Measurements from ENCODE around the gene RPL28. TPM values are rescaled to one million over a fixed set of nuclear protein-coding genes. Genes with fewer than 3 reads are reported as not detected.

The RPL28 gene
- polyA plus RNA-seq, 3 donors from 2014 or later: 118 to 365 (median 350) TPM

GRCh38 chr19:55358943-55359908 is 26.5 kb upstream of the RPL28 start:
- Mint-ChIP-seq H3K4me3 (no peak overlapping the region), H3K4me1 (peaks cover 0 to 2% of the 10 kb centered on the region in 2 donors), H3K27me3 (ENCODE audit: low read depth in 3 of 3) (peaks cover 0 to 3% (median 2%) of the 10 kb centered on the region in 3 donors), H3K9me3 (no peaks in the 10 kb centered on the region), H3K27ac (no peak overlapping the region), H3K36me3 (no peaks in the 10 kb centered on the region)
- DNase-seq: no peak

GRCh38 chr19:55360902-55361301 is 24.8 kb upstream of the RPL28 start:
- DNase-seq: no peak
- Mint-ChIP-seq H3K27ac (no peak overlapping the region), H3K27me3 (ENCODE audit: low read depth in 3 of 3) (peaks cover 3 to 4% (median 3%) of the 10 kb centered on the region in 3 donors), H3K4me3 (no peak overlapping the region), H3K9me3 (no peaks in the 10 kb centered on the region), H3K36me3 (no peaks in the 10 kb centered on the region), H3K4me1 (no peaks in the 10 kb centered on the region)

GRCh38 chr19:55362174-55362989 is 23.4 kb upstream of the RPL28 start:
- Mint-ChIP-seq H3K27me3 (ENCODE audit: low read depth in 3 of 3) (peaks cover 0 to 6% (median 5%) of the 10 kb centered on the region in 3 donors), H3K4me3 (no peak overlapping the region), H3K4me1 (no peaks in the 10 kb centered on the region), H3K9me3 (no peaks in the 10 kb centered on the region), H3K36me3 (no peaks in the 10 kb centered on the region), H3K27ac (no peak overlapping the region)
- no peak for DNase-seq

- no peak for DNase-seq
- Mint-ChIP-seq H3K9me3 (no peaks in the 10 kb centered on the region), H3K36me3 (no peaks in the 10 kb centered on the region), H3K27ac (no peak within 1 kb of the TSS), H3K27me3 (ENCODE audit: low read depth in 3 of 3) (peaks cover 0 to 5% (median 4%) of the 10 kb centered on the region in 3 donors), H3K4me1 (no peaks in the 10 kb centered on the region), H3K4me3 (no peak within 1 kb of the TSS)
Measured at GRCh38 chr19:55362990-55363716, 22.6 kb upstream of the RPL28 start, which contains the start of gene GARIN5B. Gene GARIN5B (minus strand): TSS chr19:55363260. CDS start chr19:55363066, 194 bp downstream.

- H3K27ac Mint-ChIP-seq: no peak overlapping the region
- DNase-seq: no peak
- H3K4me1 Mint-ChIP-seq: peaks cover 0 to 2% of the 10 kb centered on the region in 2 donors
- no peaks in the 10 kb centered on the region for H3K36me3 Mint-ChIP-seq
- no peak overlapping the region for H3K4me3 Mint-ChIP-seq
- peaks cover 2 to 7% (median 4%) of the 10 kb centered on the region in 3 donors for H3K27me3 Mint-ChIP-seq (ENCODE audit: low read depth in 3 of 3)
- no peaks in the 10 kb centered on the region for H3K9me3 Mint-ChIP-seq
Measured at GRCh38 chr19:55365245-55365644, 20.5 kb upstream of the RPL28 start.

- Mint-ChIP-seq H3K27ac (no peak overlapping the region), H3K4me3 (no peak overlapping the region), H3K36me3 (no peaks in the 10 kb centered on the region), H3K4me1 (peaks cover 0 to 6% of the 10 kb centered on the region in 2 donors), H3K9me3 (no peaks in the 10 kb centered on the region), H3K27me3 (ENCODE audit: low read depth in 3 of 3) (peaks cover 2 to 11% (median 8%) of the 10 kb centered on the region in 3 donors)
- DNase-seq: no peak
Measured at GRCh38 chr19:55365964-55366363, 19.8 kb upstream of the RPL28 start.

- Mint-ChIP-seq H3K27ac (no peak overlapping the region), H3K4me3 (no peak overlapping the region), H3K9me3 (no peaks in the 10 kb centered on the region)
Measured at GRCh38 chr19:55366790-55367189, 18.9 kb upstream of the RPL28 start.

GRCh38 chr19:55368106-55368505 is 17.6 kb upstream of the RPL28 start:
- H3K9me3 Mint-ChIP-seq: no peaks in the 10 kb centered on the region

More at GRCh38 chr19:55366790-55367189, 18.9 kb upstream of the RPL28 start:
- DNase-seq: no peak
- Mint-ChIP-seq H3K4me1 (peaks cover 0 to 6% of the 10 kb centered on the region in 2 donors), H3K27me3 (ENCODE audit: low read depth in 3 of 3) (peaks cover 9 to 15% (median 10%) of the 10 kb centered on the region in 3 donors), H3K36me3 (no peaks in the 10 kb centered on the region)

GRCh38 chr19:55368701-55369563 is 16.8 kb upstream of the RPL28 start:
- no peak overlapping the region for H3K27ac Mint-ChIP-seq
- DNase-seq: no peak
- no peaks in the 10 kb centered on the region for H3K36me3 Mint-ChIP-seq

More at GRCh38 chr19:55368106-55368505, 17.6 kb upstream of the RPL28 start:
- H3K4me3 Mint-ChIP-seq: no peak overlapping the region
- no peaks in the 10 kb centered on the region for H3K36me3 Mint-ChIP-seq
- H3K27me3 Mint-ChIP-seq (ENCODE audit: low read depth in 3 of 3): peaks cover 9 to 19% (median 13%) of the 10 kb centered on the region in 3 donors
- peaks cover 0 to 6% of the 10 kb centered on the region in 2 donors for H3K4me1 Mint-ChIP-seq
- no peak for DNase-seq
- H3K27ac Mint-ChIP-seq: no peak overlapping the region

GRCh38 chr19:55369653-55370304 is 16.0 kb upstream of the RPL28 start:
- no peak for DNase-seq
- Mint-ChIP-seq H3K36me3 (no peaks in the 10 kb centered on the region), H3K4me1 (peaks cover 0 to 6% of the 10 kb centered on the region in 2 donors), H3K4me3 (peak overlapping the region in 4 of 5 donors; percentile 47 to 78 (median 65)), H3K27ac (no peak overlapping the region), H3K27me3 (ENCODE audit: low read depth in 3 of 3) (peaks cover 14 to 21% (median 15%) of the 10 kb centered on the region in 3 donors), H3K9me3 (no peaks in the 10 kb centered on the region)

More at GRCh38 chr19:55368701-55369563, 16.8 kb upstream of the RPL28 start:
- Mint-ChIP-seq H3K4me1 (peaks cover 0 to 6% of the 10 kb centered on the region in 2 donors), H3K9me3 (no peaks in the 10 kb centered on the region), H3K27me3 (ENCODE audit: low read depth in 3 of 3) (peaks cover 13 to 21% (median 15%) of the 10 kb centered on the region in 3 donors), H3K4me3 (peak overlapping the region in 1 of 5 donors; percentile 17)

- Mint-ChIP-seq H3K9me3 (no peaks in the 10 kb centered on the region), H3K4me1 (peaks cover 0 to 6% of the 10 kb centered on the region in 2 donors), H3K4me3 (peak within 1 kb of the TSS in 4 of 5 donors; percentile 47 to 78 (median 65)), H3K36me3 (no peaks in the 10 kb centered on the region), H3K27me3 (ENCODE audit: low read depth in 3 of 3) (peaks cover 14 to 18% (median 15%) of the 10 kb centered on the region in 3 donors), H3K27ac (no peak within 1 kb of the TSS)
- no peak for DNase-seq
Measured at GRCh38 chr19:55370305-55370988, 15.3 kb upstream of the RPL28 start, which contains the start of gene IL11. Gene IL11 (minus strand): TSS chr19:55370463. CDS start chr19:55370310, 153 bp downstream.
